G401 (cell line): ENCODE results near the gene TMEM220. TPM values are rescaled to one million over a fixed set of nuclear protein-coding genes. Genes with fewer than 3 reads are reported as not detected.

Source experiments
- DNase-seq: peaks from one replicate; pipeline ENCODE4 v3.0.0-alpha.2; 2015; ENCODE audit warnings: low spot score
- in situ Hi-C: cut with HindIII; loops from 2 replicates; pipeline ENCODE4 v1.10.0; 2016; ENCODE audit warnings: low sequenced_read_pairs, mixed read lengths
- total RNA-seq: library from RNA; depleted of rRNA; stranded (reverse); fragments of >200 nt; shearing (Covaris generic); gene quantifications from 2 replicates; pipeline ENCODE4 v1.2.3, GENCODE V29; 2014; rRNA removed

The TMEM220 gene
- total RNA-seq, 1 experiment from 2014 or later, result 2.2 TPM

DNA sequence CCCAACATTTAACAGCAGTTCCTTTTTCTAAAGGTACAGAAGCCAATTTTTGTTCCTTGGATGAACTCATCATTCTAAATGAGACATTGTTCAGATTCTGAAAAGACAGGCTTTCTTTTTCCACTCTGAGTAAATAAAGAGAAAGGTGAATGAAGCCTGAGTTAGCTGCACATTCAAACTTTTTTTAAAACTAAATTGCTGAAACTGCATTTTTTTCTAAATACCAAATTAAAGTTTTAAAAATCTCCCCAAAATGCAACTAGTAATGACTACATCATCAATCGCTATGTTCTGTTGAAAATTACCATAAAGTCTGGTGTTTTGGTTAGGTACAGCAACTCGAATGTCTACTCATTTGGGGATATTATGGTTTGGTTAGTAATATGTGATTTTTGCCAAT lies 42.3 kb downstream of the TMEM220 start:
- in situ Hi-C loops, result no loop called here
- DNase-seq, result no peak

DNA sequence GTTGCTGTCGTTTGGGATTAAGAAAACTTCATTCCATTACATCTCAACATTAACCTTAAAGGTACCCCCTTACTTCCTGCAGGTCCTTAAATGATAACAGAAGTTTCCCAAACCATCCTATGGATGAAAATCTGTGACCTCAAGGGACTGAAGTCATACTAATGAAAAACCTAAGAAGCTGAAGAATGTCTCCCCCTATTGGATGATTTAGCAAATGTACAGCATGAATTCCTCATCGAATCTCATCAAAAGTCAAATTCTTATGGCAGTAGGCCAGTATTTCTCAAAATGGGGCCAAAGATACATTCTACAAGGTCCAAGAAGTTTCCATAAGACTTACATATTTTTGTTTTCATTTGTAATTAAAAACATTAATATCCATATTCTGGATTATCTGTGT lies 46.0 kb downstream of the TMEM220 start:
- no peak for DNase-seq
- in situ Hi-C loops, result no loop called here

DNA sequence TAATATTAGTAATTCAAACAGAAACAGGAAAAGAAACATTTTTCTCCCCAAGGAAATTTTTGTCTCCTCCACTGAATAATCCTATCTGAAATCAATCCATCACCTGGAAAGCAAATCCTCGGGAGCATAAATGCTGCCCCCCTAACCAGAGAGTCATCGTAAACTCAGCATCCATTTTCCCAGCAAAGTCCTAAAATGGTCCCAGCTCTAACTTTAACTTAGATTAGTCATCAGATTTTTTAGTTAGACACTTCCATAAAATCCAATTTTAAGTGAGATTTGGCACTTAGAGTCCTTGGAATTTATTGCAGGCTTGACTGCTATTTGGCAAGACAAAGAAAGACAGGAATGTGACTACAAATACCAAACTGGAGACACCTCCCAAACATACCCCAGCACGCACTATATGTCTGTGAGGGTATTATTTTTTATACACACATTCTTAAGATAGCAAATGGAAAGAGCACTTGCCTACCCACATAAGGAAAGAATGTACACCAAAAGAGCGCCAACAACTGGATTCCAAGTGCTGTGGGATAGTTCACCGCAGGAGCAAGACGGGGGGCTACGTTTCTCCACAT lies 47.9 kb downstream of the TMEM220 start:
- DNase-seq, result no peak
- in situ Hi-C loops, result no loop called here

DNA sequence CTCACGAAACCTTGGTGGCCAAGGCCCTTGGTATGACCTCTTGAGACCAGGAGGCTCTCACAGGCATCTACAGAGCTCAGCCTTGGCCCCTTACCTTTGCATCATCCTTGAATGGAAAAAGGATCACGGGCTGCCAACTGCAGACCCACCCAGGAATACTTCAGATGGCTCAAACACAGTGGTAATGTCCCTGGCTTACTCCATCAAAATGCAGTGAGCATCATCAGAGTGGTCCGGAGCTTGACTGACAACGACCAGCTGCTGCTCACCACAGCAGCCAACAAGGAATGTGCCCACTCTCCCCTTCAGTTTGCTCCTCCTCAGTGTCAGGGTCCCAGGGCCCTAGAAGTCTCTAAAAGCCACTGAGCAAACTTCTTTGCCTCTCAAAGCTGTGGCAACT lies 55.1 kb downstream of the TMEM220 start:
- in situ Hi-C loops, result no loop called here
- no peak for DNase-seq

DNA sequence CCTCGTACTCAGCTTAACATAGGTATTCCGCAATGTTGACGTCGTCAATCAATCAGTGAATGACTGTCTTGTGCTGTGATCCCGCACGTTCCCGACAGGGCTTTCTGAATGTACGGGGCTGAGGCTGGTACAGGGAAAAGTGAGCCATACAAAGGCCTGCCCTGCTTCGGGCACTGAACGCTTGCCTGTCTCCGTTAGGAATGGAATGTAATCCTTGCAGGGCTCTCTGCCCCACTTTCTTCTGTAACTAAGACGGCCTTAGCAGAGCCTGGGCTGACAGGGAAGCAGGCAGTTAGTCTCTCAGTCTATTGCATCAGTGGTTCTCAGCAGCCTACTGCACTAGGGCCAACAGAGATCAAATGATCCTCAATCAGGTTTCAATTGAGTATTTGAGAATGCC lies 56.5 kb downstream of the TMEM220 start:
- in situ Hi-C loops, result no loop called here

DNA sequence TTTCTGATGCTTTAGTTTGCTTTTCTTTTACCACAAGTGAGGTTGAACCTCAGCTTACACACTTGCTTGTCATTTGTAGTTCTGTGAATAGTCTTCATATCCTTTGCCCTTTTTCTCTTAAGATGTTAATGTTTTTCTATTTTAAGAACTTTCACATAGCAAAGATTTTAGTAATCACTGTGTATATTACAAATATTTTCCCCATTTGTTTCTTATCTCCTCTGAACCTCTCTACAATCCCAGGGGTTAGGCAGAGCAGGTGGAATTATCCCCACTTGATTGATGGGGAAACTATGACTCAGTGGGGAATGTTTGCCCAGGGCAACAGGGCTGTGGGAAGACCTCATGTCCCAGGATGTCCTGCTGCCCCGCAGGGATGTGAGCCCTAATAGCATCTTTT lies 61.0 kb downstream of the TMEM220 start:
- no peak for DNase-seq
- in situ Hi-C loops, result no loop called here

More for the DNA sequence above, 56.5 kb downstream of the TMEM220 start:
- DNase-seq, result no peak

DNA sequence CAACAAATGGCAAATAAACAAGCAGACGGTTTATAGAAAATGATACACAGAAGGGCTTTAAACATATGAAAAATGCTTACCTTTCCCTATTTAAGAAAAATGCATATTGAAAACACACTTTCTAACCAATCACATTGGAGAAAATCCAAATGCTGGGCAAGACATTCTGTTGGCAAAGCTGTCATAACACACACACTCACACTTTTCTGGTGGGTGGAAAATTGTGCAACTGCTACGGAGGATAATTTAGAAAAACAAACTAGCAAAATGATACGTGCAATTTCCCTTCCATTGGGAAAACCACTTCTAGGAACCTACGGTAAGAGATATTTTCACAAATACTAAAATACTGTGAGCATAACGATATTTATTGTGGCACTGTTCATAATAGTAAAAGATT lies 62.9 kb downstream of the TMEM220 start:
- in situ Hi-C loops, result no loop called here
- DNase-seq, result no peak

DNA sequence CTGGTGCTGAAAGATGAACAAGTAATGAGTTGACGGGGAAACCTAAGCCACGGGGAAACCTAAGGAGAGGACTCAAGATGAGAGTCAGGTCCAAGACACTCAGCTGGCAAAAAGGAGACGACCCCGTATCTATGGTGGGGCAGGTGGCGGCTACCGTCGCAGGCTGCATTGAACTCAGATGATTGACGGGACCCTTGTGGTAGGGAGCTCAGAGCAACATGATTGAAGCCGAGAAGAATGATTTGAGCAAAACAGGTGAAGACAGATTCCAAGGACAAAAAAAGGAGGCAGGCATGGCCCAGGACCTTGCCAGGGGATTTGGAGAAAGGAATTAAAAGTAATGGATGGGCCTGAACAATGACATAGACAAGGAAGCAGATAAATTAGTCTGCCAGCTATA lies 65.3 kb downstream of the TMEM220 start:
- no peak for DNase-seq
- in situ Hi-C loops, result no loop called here

Other genes starting within 250 kb of the TMEM220 start
- not detected in 2 replicates for gene MYH1, start 211.5 kb downstream of the TMEM220 start, total RNA-seq
- not detected in 2 replicates for gene MYH2, start 180.4 kb downstream of the TMEM220 start, total RNA-seq
- 0.34 TPM in 1 of 2 replicates, not detected in the other for gene MYH3, start 72.7 kb downstream of the TMEM220 start, total RNA-seq
- 48.2 and 58.9 TPM in 2 replicates for gene SCO1, start 32.5 kb downstream of the TMEM220 start, total RNA-seq
- 12.6 and 15.3 TPM in 2 replicates for gene ADPRM, start 32.4 kb downstream of the TMEM220 start, total RNA-seq
- gene TMEM238L, start 74.1 kb upstream of the TMEM220 start, total RNA-seq, result not detected in 2 replicates
- gene PIRT, start 108.1 kb upstream of the TMEM220 start, total RNA-seq, result not detected in 2 replicates